ENCODE data around the gene CPD.

DNA sequence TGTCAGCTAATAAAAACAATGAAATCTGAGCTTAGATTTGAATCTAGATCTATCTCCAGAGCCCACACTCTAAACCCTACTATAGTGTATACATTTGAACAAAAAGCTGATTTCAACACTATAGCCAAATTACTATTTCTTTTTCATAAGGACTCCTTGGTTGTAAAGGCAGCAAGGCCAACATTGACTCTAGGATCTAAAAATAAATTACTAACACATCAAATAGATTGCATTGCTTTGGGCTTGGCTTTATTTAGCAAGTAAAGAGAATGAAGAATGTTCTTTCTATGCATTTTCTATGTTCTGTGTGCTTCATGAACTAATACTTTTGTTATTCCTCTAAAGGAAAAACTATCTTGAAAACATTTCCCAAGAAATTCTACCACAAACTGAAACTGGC is 103.8 kb downstream of the CPD start:
- no peak for TF ChIP-seq CTCF (IDR thresholded peaks at IDR 0.05; ENCODE audit: low read depth, low read length)
- TF ChIP-seq EZH2phosphoT487 (IDR thresholded peaks at IDR 0.05; ENCODE audit: low read depth), result no peak

Data from OCI-LY3 (cell line).